ENCODE results near the gene RELA.

- TF ChIP-seq CTCF (IDR thresholded peaks at IDR 0.05 in 2 of 3, conservative IDR thresholded peaks at IDR 0.05 in 1 of 3; ENCODE audit: control insufficient read depth in 2 of 3, extremely low read depth in 1 of 3, insufficient read depth in 1 of 3, low read depth in 3 of 3, low read length in 3 of 3) (no peak), TBL1XR1 (IDR thresholded peaks at IDR 0.05; ENCODE audit: low read depth, low read length) (no peak), MYC (IDR thresholded peaks at IDR 0.05; ENCODE audit: insufficient read depth, insufficient read length, insufficient replicate concordance, low read length, severe bottlenecking) (no peak), FOXM1 (IDR thresholded peaks at IDR 0.05; ENCODE audit: low read depth, low read length) (no peak)
These were observed 21.3 kb downstream of the RELA start for GRCh38 chr11:65641297-65642013.
